LHCN-M2 (cell line): ENCODE measurements around the gene LUC7L3. TPM values are rescaled to one million over a fixed set of nuclear protein-coding genes. Genes with fewer than 3 reads are reported as not detected.
A peak's percentile ranks its signal among the peaks of the same experiment; 100 is the strongest.

Source experiments
- DNase-seq: peaks from one replicate; pipeline ENCODE4 v3.0.0-alpha.2; 2012; ENCODE audit warnings: low read depth
- total RNA-seq: library from RNA; depleted of rRNA; stranded (reverse); fragments of >200 nt; gene quantifications from 2 replicates; pipeline ENCODE4 v1.2.3, GENCODE V29; 2014

Gene LUC7L3
- total RNA-seq, 1 experiment from 2014 or later: 44.8 TPM

GRCh38 chr17:50685691-50686493 is 33.5 kb upstream of the LUC7L3 start:
- DNase-seq: no peak

- peak; percentile 68 for DNase-seq
Measured at GRCh38 chr17:50686494-50687199, 32.8 kb upstream of the LUC7L3 start.

GRCh38 chr17:50687200-50688066 is 32.0 kb upstream of the LUC7L3 start:
- DNase-seq: no peak

GRCh38 chr17:50688245-50688644 is 31.2 kb upstream of the LUC7L3 start:
- no peak for DNase-seq

DNA sequence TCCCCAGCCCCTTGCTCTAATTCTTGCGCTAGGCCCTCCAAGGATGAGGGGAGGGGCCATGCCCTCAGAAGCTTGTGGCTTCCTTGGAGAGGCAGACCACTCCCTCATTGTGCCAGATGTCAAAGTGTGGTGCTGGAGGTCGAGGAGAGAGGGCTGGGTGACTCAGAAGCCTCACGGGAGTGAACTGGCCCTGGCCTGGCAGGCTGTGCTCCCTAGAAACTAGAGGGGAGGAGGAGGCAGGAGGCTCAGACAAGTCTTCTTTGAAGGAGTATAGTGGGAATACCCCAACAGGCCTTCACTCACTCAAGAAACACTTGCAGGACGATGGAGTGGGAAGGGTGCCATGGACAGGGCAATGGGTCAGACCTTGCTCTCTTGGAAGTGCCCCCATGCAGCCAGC is 30.2 kb upstream of the LUC7L3 start:
- DNase-seq: peak; percentile 81

DNA sequence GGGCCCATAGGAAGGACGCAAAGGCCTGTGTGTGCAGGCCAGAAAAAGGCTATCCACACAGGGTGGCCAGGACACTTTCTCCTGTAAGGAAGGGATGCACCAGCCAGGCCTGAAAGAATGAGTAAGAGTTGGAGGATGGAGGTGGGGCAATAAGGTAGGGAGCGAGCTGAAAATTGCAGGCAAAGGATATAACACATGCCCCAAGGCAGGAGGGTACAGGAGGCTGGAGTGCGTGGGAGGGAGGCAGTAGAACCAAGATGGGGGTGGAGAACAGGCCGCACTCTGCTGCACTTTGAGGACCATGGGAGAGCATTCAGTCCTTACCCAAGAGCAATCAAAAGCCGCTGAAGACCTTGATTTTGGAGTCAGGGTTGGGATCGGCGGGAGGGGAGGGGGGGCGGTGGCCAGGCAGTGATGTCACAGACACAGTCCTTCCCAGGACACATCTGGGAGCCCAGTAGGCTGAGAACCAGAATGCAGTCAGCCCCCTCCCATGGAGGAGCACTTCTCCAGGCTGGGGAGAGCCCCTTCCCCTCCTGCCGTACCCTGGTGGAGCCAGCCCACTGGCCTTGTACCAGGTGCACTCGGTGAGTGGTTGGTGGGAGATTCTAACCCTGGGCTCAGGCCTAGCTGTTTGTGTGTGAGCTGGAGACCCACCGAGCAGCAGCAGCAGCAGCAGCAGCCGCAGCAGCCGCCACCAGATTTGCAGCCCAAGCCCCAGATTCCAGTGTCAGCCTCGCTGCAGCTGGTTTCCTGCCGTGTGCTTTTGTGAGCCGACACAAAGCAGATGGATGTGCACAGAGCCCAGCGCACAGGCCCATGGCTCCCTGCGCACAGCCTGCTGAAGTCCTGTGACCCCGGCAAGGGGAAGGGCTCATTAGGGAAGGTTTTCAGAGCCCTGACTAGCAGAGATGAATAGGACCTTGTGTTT is 29.2 kb upstream of the LUC7L3 start:
- DNase-seq: no peak

GRCh38 chr17:50690887-50691549 is 28.4 kb upstream of the LUC7L3 start:
- DNase-seq: no peak

DNA sequence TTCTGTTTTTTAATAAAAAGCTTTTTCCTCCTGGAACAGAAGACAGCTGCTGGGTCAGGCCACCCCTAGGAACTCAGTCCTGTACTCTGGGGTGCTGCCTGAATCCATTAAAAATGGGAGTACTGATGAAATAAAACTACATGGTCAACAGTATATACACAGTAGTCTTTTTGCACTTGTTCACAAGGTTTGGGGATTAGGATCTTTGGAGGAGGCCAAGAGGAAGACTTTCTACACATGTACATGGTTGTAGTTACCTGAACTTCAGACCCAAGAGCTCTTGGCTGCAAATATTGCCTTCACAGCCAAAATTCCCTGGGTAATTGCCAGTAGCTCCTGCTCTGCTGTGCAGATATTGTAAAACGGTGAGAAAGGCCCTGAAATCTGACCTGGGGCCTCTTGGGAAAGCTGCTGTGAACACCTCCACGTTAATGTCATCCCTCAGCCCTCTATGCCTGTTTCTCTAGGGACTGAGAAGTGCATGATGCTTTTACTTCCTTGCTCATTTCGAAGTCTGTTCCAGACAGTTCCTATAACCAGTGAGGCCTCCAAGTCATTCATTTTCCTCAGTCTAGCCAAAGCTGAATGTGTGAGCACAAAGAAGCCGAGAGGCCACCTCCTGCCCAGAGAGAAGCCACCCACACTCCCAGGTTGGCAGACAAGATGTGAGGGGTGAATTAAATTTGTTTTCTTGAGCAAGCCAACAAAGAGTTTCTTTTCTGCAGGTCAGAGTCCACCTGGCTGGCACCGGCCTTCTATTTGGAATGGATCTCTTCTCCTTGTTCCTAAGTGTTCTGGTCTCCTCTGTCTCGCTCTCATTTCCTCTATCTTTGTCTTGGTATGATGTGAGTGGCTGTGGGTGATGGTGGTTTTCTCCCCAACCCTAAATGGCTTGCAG is 27.6 kb upstream of the LUC7L3 start:
- no peak for DNase-seq

GRCh38 chr17:50692448-50693035 is 26.9 kb upstream of the LUC7L3 start:
- no peak for DNase-seq

DNA sequence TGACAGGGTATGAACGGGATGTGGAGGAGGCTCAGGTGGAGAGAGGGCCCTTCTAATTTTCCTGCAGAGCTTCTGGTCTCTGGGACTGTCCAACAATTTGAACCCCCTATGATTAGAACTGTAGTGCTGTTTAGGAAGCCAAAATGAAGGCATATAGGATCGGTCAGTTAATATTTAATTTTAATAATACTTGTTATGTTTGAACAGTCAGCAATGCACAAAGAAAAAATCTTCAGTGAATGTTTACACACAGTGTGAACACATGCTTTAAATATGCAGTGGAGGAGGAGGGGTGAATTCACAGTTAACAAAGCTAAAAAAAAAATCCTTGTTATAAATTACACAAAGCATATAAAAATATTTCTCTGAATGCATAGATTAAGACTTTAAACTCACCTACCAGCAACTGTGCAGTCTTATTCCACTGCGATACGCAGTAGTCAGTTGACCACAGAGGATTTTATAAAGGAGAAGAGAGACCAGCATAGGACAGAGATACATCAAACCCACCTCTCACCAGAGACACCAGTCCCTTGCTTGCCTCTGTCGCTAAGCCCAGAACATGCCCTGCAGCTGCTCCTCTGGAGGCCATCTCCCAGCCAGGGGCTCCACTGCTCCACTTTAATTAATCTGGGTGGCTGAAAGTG is 26.2 kb upstream of the LUC7L3 start:
- DNase-seq: no peak

GRCh38 chr17:50696365-50696879 is 23.0 kb upstream of the LUC7L3 start:
- no peak for DNase-seq

DNA sequence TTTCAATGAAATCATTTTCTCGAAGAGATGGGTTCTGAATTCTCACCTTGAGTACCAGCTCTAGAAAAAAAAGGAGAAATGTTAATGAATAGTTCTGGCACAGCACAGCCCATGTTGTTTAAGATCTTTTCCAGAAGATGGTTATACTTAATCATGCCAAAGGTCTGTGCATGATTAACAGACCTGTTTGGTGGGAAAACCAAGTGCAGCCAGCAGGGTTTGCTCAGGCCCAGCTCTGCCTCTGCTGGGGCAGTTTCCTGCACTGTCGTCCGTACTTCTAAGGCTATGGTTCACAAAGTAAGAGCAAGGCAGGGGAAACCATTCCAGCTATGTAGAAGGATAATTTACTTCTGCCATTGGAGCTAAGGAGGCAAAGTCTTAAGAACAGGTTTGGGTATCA is 22.3 kb upstream of the LUC7L3 start:
- no peak for DNase-seq

DNA sequence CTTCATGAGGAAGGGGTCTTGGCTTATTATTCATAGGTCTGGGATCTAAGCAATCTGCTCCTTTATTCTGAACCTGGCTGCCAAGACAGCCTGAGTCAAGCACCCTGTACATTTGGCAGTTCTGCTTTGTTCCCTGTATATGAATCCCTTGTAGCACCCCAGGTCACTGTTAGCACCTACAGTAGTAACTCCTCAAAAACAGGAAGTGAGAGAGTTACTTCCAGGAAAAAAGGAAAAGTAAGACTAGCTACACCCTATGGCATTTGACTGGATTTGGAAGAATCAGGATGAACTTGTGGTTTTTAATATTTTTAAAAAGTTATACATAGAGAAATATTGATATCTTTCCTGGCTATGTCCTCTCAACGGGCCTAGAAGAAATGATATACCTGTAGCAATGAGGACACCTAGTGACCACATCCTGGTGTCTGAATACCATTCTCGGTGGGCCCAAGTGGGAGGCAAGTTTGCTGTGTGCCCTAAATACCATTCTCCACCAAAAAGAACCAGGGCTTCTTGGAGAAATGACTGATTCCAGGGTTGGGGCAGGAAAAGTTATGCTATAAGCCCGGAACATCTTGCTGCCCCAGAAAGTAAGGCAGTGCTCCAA is 21.6 kb upstream of the LUC7L3 start:
- DNase-seq: no peak

DNA sequence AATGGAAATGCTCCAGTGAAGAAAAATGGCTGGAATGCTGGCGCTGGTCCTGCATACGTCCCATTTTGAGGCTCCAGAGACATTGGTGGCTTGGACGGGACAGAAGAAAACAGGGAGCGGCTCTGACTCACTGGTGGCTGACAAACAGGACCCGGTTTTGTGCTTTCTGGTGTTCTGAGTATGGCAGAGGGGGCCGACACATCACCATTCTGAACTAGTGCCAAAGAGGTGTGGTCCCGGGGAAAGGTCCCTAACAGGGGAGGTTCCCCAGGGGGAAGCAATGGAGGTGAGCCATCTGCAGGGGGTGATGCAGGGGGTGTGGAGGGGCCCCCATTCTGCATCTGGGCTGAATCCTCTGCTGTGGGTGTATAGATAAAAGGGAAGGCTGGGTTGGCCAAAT is 20.0 kb upstream of the LUC7L3 start:
- DNase-seq: peak; percentile 37

DNA sequence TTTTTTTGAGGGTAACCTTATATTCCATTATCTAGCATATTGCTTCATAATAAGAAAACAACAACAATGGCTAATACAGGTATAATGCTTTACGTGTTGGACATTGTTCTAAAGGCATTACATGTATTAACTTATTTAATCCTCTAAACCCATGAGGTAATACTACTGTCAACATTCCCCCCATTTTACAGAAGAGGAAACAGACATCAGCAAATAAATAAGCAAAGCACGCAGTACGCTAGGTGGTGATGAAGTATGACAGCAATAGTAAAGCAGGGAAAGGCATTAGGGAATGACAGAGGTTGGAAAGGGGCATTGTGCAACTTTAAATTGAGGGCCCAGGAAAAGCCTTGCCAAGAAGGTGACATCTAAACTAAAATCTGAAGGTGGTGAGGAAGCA is 16.2 kb upstream of the LUC7L3 start:
- DNase-seq: no peak

DNA sequence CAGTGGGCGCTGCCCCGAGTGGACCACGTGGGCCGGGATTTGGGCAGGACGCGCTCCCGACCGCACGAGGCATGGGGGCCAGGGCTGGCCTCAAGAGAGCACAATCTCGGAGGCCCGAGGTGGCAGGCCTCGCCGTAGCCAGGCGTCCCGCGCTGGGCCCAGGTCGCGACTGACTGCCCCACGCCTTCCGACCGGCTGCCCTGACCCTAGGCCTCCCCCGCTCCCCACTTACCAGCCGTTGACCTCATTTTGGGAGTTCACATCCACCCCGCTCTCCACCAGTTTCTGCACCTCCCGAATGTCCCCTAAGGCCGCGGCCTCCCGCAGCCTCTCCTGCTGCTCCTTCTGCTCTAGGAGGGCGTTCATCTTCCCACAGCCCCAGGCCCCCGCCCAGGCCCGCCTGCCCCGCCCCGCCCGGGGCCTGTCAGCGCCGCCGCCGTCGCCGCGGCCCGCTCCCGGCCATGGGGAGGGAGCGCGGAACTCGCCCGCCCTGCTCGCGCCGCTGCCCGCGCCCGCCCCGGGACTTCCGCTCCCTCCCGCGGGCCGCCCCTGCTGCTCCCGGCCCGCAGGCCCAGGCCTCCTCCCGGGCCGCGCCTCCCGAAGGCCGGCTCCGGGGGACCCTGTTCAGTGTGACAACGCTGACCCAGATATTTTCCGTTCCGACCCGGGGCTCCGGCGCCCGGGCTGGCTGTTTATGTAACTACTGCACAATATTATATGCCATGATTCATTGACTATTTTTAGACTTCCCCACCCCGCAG is 11.9 kb upstream of the LUC7L3 start, which contains the start of gene ANKRD40:
Gene ANKRD40 (minus strand): TSS at position 626 of the 761 bp plus-strand sequence. CDS start 260 bp downstream, at position 366.
- peak; percentile 94 for DNase-seq
